Mesendoderm (in vitro differentiated cells): ENCODE measurements around the gene VAV3.

ENCODE experiments used
- DNase-seq: peaks from one replicate; pipeline ENCODE4 v3.0.0; 2013
- H2AK5ac ChIP-seq: 2 replicates; pipeline ENCODE4 v1.6.1; 2013; ENCODE audit warnings: low read length, inconsistent platforms
- H2BK120ac ChIP-seq: 2 replicates; pipeline ENCODE4 v1.6.1; 2013; ENCODE audit warnings: low read depth, mild to moderate bottlenecking, low read length, moderate library complexity, mixed read lengths
- H2BK15ac ChIP-seq: replicated peaks from 2 replicates; pipeline ENCODE4 v1.6.1; 2013; ENCODE audit warnings: low read depth, mild to moderate bottlenecking, moderate library complexity
- H2BK5ac ChIP-seq: 2 replicates; pipeline ENCODE4 v1.6.1; 2013; ENCODE audit warnings: low read length, inconsistent platforms
- H3K18ac ChIP-seq: 2 replicates; pipeline ENCODE4 v1.6.1; 2013; ENCODE audit warnings: mild to moderate bottlenecking, low read length, mixed read lengths
- H3K23ac ChIP-seq: one replicate; pipeline ENCODE4 v1.6.1; 2013; ENCODE audit warnings: low read length
- H3K27ac ChIP-seq: 2 replicates; pipeline ENCODE4 v1.5.1; 2013; ENCODE audit warnings: low read depth, mild to moderate bottlenecking, inconsistent platforms, low read length, moderate library complexity
- H3K27me3 ChIP-seq: 2 replicates; pipeline ENCODE4 v1.6.1; 2013; ENCODE audit warnings: low read length, control low read depth, mild to moderate bottlenecking, inconsistent platforms; ENCODE audit not compliant: insufficient read depth, poor library complexity
- H3K36me3 ChIP-seq: 2 replicates; pipeline ENCODE4 v1.6.1; 2013; ENCODE audit warnings: low read length, inconsistent platforms; ENCODE audit not compliant: control insufficient read depth, insufficient read depth
- H3K4ac ChIP-seq: one replicate; pipeline ENCODE4 v1.6.1; 2013; ENCODE audit warnings: low read depth, mild to moderate bottlenecking, low read length, moderate library complexity
- H3K4me1 ChIP-seq: 2 replicates; pipeline ENCODE4 v1.6.1; 2013; ENCODE audit warnings: low read depth, low read length, inconsistent platforms; ENCODE audit not compliant: control insufficient read depth
- H3K4me2 ChIP-seq: 2 replicates; pipeline ENCODE4 v1.6.1; 2013; ENCODE audit warnings: low read length
- H3K4me3 ChIP-seq: 2 replicates; pipeline ENCODE4 v1.5.1; 2013; ENCODE audit warnings: mild to moderate bottlenecking, low read length
- H3K56ac ChIP-seq: one replicate; pipeline ENCODE4 v1.6.1; 2013; ENCODE audit warnings: low read length
- H3K79me1 ChIP-seq: 2 replicates; pipeline ENCODE4 v1.6.1; 2013; ENCODE audit warnings: low read length, inconsistent platforms
- H3K79me2 ChIP-seq: 2 replicates; pipeline ENCODE4 v1.6.1; 2013; ENCODE audit warnings: mild to moderate bottlenecking, low read length; ENCODE audit not compliant: control insufficient read depth, insufficient read depth
- H3K9ac ChIP-seq: 2 replicates; pipeline ENCODE4 v1.6.1; 2013; ENCODE audit warnings: low read length, inconsistent platforms
- H4K5ac ChIP-seq: one replicate; pipeline ENCODE4 v1.6.1; 2013; ENCODE audit warnings: low read length
- H4K8ac ChIP-seq: one replicate; pipeline ENCODE4 v1.6.1; 2013; ENCODE audit warnings: low read depth, mild to moderate bottlenecking, control low read depth, low read length, moderate library complexity
- WGBS: extraction: QIAGEN DNeasy Blood & Tissue Kit; methylation state at CpG from one replicate; pipeline ENCODE4 v1.1.7; 2013; ENCODE audit warnings: low lambda C conversion rate, missing lambda C conversion rate; ENCODE audit not compliant: insufficient coverage; ENCODE audit errors: extremely low coverage; 5-methylcytosine and 5-hydroxymethylcytosine counted together

VAV3 gene

GRCh38 chr1:107546576-107546975 lies 418.4 kb downstream of the VAV3 start:
- Histone ChIP-seq H3K9ac (no peak overlapping the region), H3K79me2 (no peaks in the 10 kb centered on the region), H3K4me1 (no peaks in the 10 kb centered on the region), H3K23ac (no peak overlapping the region), H2BK15ac (no peak overlapping the region), H2BK5ac (no peak overlapping the region), H3K4me3 (no peak overlapping the region), H4K8ac (no peak overlapping the region), H2BK120ac (no peak overlapping the region), H3K56ac (no peak overlapping the region), H3K18ac (no peak overlapping the region), H2AK5ac (no peak overlapping the region), H3K79me1 (no peaks in the 10 kb centered on the region), H3K4me2 (no peak overlapping the region), H3K27me3 (no peaks in the 10 kb centered on the region), H3K4ac (no peak overlapping the region), H3K36me3 (no peaks in the 10 kb centered on the region), H4K5ac (no peak overlapping the region), H3K27ac (no peak overlapping the region)
- WGBS, result no CpG with 5 or more reads among the region's 4 CpGs
- no peak for DNase-seq

GRCh38 chr1:107545879-107546278 lies 419.1 kb downstream of the VAV3 start:
- Histone ChIP-seq H2BK5ac (no peak overlapping the region), H2AK5ac (no peak overlapping the region), H3K4ac (no peak overlapping the region), H2BK120ac (no peak overlapping the region), H3K4me1 (no peaks in the 10 kb centered on the region), H3K18ac (no peak overlapping the region), H3K27me3 (no peaks in the 10 kb centered on the region), H2BK15ac (no peak overlapping the region), H3K9ac (no peak overlapping the region), H4K8ac (no peak overlapping the region), H3K4me2 (no peak overlapping the region), H4K5ac (no peak overlapping the region), H3K23ac (no peak overlapping the region), H3K79me2 (no peaks in the 10 kb centered on the region), H3K27ac (no peak overlapping the region), H3K36me3 (no peaks in the 10 kb centered on the region), H3K56ac (no peak overlapping the region), H3K79me1 (no peaks in the 10 kb centered on the region), H3K4me3 (no peak overlapping the region)
- DNase-seq, result no peak
- WGBS, result no CpG with 5 or more reads among the region's 4 CpGs

- no CpG with 5 or more reads among the region's 2 CpGs for WGBS
- Histone ChIP-seq H3K27ac (no peak overlapping the region), H3K36me3 (no peaks in the 10 kb centered on the region), H2BK5ac (no peak overlapping the region), H3K56ac (no peak overlapping the region), H2AK5ac (no peak overlapping the region), H3K27me3 (no peaks in the 10 kb centered on the region), H3K4me2 (no peak overlapping the region), H3K4me3 (no peak overlapping the region), H3K79me2 (no peaks in the 10 kb centered on the region), H3K18ac (no peak overlapping the region), H3K79me1 (no peaks in the 10 kb centered on the region), H4K8ac (no peak overlapping the region), H3K4ac (no peak overlapping the region), H2BK15ac (no peak overlapping the region), H2BK120ac (no peak overlapping the region), H3K23ac (no peak overlapping the region), H3K4me1 (no peaks in the 10 kb centered on the region), H3K9ac (no peak overlapping the region), H4K5ac (no peak overlapping the region)
- DNase-seq, result no peak
Observed at GRCh38 chr1:107545056-107545577, 419.9 kb downstream of the VAV3 start.

- Histone ChIP-seq H3K27me3 (no peaks in the 10 kb centered on the region), H3K9ac (no peak overlapping the region), H3K56ac (no peak overlapping the region), H3K18ac (no peak overlapping the region), H3K4me1 (no peaks in the 10 kb centered on the region), H2BK5ac (no peak overlapping the region), H3K36me3 (no peaks in the 10 kb centered on the region), H3K27ac (no peak overlapping the region), H2BK15ac (no peak overlapping the region), H2AK5ac (no peak overlapping the region), H3K79me1 (no peaks in the 10 kb centered on the region), H3K4me2 (no peak overlapping the region), H4K8ac (no peak overlapping the region), H3K4me3 (no peak overlapping the region), H3K79me2 (no peaks in the 10 kb centered on the region), H3K4ac (no peak overlapping the region), H3K23ac (no peak overlapping the region), H4K5ac (no peak overlapping the region), H2BK120ac (no peak overlapping the region)
- DNase-seq, result no peak
- WGBS, result no CpG with 5 or more reads among the region's 4 CpGs
Observed at GRCh38 chr1:107544285-107544684, 420.7 kb downstream of the VAV3 start.

- 100% methylated on average over 1 of the region's 2 CpGs for WGBS
Observed at GRCh38 chr1:107541412-107541811, 423.6 kb downstream of the VAV3 start.

GRCh38 chr1:107538502-107538901 lies 426.5 kb downstream of the VAV3 start:
- H3K23ac ChIP-seq, result no peak overlapping the region
- H3K27ac ChIP-seq, result no peak overlapping the region
- peak; percentile 37 for DNase-seq
- H3K4me2 ChIP-seq, result no peak overlapping the region
- H3K4ac ChIP-seq, result no peak overlapping the region
- H2AK5ac ChIP-seq, result no peak overlapping the region
- WGBS, result no CpG with 5 or more reads among the region's 5 CpGs
- H4K8ac ChIP-seq, result no peak overlapping the region
- no peak overlapping the region for H2BK15ac ChIP-seq
- H3K56ac ChIP-seq, result no peak overlapping the region
- no peaks in the 10 kb centered on the region for H3K4me1 ChIP-seq
- no peak overlapping the region for H3K18ac ChIP-seq
- H2BK120ac ChIP-seq, result no peak overlapping the region
- no peaks in the 10 kb centered on the region for H3K79me2 ChIP-seq
- no peak overlapping the region for H3K9ac ChIP-seq
- no peak overlapping the region for H3K4me3 ChIP-seq
- H3K36me3 ChIP-seq, result no peaks in the 10 kb centered on the region
- H4K5ac ChIP-seq, result no peak overlapping the region
- no peaks in the 10 kb centered on the region for H3K79me1 ChIP-seq
- no peaks in the 10 kb centered on the region for H3K27me3 ChIP-seq
- no peak overlapping the region for H2BK5ac ChIP-seq

More at GRCh38 chr1:107541412-107541811, 423.6 kb downstream of the VAV3 start:
- Histone ChIP-seq H3K18ac (no peak overlapping the region), H3K4me2 (no peak overlapping the region), H3K27ac (no peak overlapping the region), H3K23ac (no peak overlapping the region), H3K4me3 (no peak overlapping the region), H3K79me1 (no peaks in the 10 kb centered on the region), H3K4me1 (no peaks in the 10 kb centered on the region), H3K79me2 (no peaks in the 10 kb centered on the region), H3K4ac (no peak overlapping the region), H3K36me3 (no peaks in the 10 kb centered on the region), H3K27me3 (no peaks in the 10 kb centered on the region), H3K56ac (no peak overlapping the region), H4K5ac (no peak overlapping the region), H3K9ac (no peak overlapping the region), H4K8ac (no peak overlapping the region), H2BK15ac (no peak overlapping the region), H2AK5ac (no peak overlapping the region), H2BK120ac (no peak overlapping the region), H2BK5ac (no peak overlapping the region)
- DNase-seq, result no peak
